Neutrophil (primary cell): ENCODE data around the gene ORAI1.
"Not testable (repeated sequence)": the region's sequence is repeated elsewhere in the genome, so short reads cannot be mapped to it uniquely, and the experiment has no call there.

Experiments
- H3K27ac ChIP-seq: fragments of 200-600 bp; sonication (generic); 2 replicates; pipeline ENCODE4 v1.5.1; 2016; ENCODE audit warnings: mild to moderate bottlenecking, moderate library complexity
- H3K27me3 ChIP-seq: fragments of 200-600 bp; sonication (generic); 2 replicates; pipeline ENCODE4 v1.6.0; 2016; ENCODE audit warnings: mild to moderate bottlenecking
- H3K36me3 ChIP-seq: fragments of 200-600 bp; sonication (generic); 2 replicates; pipeline ENCODE4 v1.5.1; 2017
- H3K4me1 ChIP-seq, 2 experiments: fragments of 200-600 bp in 1 of 2; sonication (generic) in 1 of 2; 1 replicate in 1 of 2; 2 replicates in 1 of 2; pipeline versions ENCODE4 v1.5.1 to v1.6.1; 2013 to 2016; ENCODE audit warnings: low read depth in 1 of 2, low read length in 1 of 2, mild to moderate bottlenecking in 1 of 2, moderate library complexity in 1 of 2; ENCODE audit not compliant: control insufficient read depth in 1 of 2, insufficient read depth in 1 of 2
- H3K4me3 ChIP-seq, 2 experiments: fragments of 200-600 bp in 1 of 2; sonication (generic) in 1 of 2; 1 replicate in 1 of 2; 2 replicates in 1 of 2; pipeline ENCODE4 v1.5.1; 2013 to 2016; ENCODE audit warnings: low read depth in 1 of 2, low read length in 1 of 2, mild to moderate bottlenecking in 1 of 2, moderate library complexity in 1 of 2
- H3K9me3 ChIP-seq: fragments of 200-600 bp; sonication (generic); 2 replicates; pipeline ENCODE4 v1.5.1; 2016
- CTCF ChIP-seq: fragments of 200-600 bp; sonication (generic); IDR thresholded peaks from 2 replicates; pipeline ENCODE4 v1.5.1; 2016; ENCODE audit warnings: antibody characterized with exemption

Gene ORAI1

DNA sequence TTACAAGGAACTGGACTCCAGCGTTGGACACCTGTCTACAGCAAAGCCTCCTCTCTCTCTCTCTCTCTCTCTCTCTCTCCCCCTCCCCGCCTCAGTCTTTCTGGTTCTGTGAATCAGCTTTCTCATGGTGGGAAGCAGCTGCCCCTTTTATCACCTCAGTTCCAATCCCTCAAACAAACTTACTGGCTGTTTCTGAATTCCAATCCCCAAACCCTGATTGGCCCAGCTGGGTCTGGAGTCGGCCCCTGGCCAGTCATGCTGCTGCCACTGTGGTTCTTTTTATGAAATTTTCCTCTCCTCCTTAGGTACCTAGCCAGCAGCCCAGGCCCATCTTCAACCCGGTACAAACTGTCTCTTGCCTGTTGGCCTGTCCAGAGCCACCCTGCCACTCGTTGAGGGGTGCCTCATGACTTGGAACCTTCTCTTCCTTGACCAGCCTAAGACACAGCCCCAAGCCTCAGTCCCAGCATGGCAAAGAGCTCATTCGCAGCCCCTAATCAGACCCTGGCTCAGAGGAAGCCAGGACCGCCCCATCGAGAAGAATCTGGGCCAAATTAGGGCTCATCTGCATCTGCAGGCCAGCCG, 52.5 kb downstream of the ORAI1 start:
- H3K27me3 ChIP-seq, result no peaks in the 10 kb centered on the region
- no peak overlapping the region for H3K27ac ChIP-seq
- no peak for TF ChIP-seq CTCF

DNA sequence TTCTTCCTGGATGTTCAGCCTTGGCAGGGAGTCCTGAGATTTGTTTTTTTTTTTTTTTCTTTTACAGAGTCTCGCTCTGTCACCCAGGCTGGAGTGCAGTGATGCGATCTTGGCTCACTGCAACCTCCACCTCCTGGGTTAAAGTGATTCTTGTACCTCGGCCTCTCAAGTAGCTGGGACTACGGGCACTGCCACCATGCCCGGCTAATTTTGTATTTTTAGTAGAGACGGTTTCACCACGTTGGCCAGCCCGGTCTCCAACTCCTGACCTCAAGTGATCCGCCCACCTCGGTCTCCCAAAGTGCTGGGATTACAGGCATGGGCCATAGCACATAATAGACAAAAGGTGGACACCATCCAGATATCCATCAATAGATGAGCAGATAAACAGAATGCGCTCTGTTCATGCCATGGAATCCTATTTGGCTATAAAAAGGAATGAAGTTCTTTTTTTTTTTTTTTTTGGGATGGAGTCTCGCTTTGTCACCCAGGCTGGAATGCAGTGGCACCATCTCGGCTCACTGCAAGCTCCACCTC, 53.4 kb downstream of the ORAI1 start:
- H3K36me3 ChIP-seq, H3K27ac ChIP-seq, H3K4me3 ChIP-seq, H3K27me3 ChIP-seq, H3K9me3 ChIP-seq: not testable (repeated sequence)
- H3K4me1 ChIP-seq, result peaks cover 8 to 12% of the 10 kb centered on the region in 2 experiments

More for the DNA sequence above, 52.5 kb downstream of the ORAI1 start:
- Histone ChIP-seq H3K4me3 (no peak overlapping the region), H3K36me3 (no peaks in the 10 kb centered on the region), H3K4me1 (peaks cover 8 to 12% of the 10 kb centered on the region in 2 experiments), H3K9me3 (no peaks in the 10 kb centered on the region)

DNA sequence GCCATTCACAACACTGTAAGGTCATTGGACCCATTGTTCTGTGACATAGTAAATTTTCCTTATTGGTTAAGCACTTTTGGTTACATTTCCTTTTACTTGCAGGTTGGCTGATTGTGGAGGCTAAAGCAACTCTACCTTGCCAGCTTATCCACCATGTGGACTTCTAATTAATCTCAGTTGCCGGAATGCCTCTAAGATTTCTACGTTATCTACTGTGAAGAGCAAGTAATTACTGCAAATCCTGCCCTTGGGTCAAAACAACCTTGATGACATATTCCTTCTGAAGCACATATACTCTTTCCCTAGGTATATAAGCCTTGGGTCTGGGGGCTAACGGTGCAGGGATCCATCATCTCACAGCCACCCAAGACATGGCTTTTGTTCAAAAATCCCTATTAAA, 62.6 kb downstream of the ORAI1 start:
- H3K4me1 ChIP-seq, result peaks cover 4 to 12% of the 10 kb centered on the region in 2 experiments
- H3K27ac ChIP-seq, result no peak overlapping the region
- H3K36me3 ChIP-seq, result no peaks in the 10 kb centered on the region
- no peak for TF ChIP-seq CTCF
- no peak overlapping the region for H3K4me3 ChIP-seq
- H3K9me3 ChIP-seq, result no peaks in the 10 kb centered on the region
- no peaks in the 10 kb centered on the region for H3K27me3 ChIP-seq

- TF ChIP-seq CTCF, result no peak
- Histone ChIP-seq H3K36me3 (no peaks in the 10 kb centered on the region), H3K27ac (no peak overlapping the region), H3K4me3 (no peak overlapping the region), H3K27me3 (no peaks in the 10 kb centered on the region), H3K4me1 (peaks cover 4 to 12% of the 10 kb centered on the region in 2 experiments), H3K9me3 (no peaks in the 10 kb centered on the region)
Observed at GRCh38 chr12:121689430-121689829, 63.1 kb downstream of the ORAI1 start.
